HL-60 (cell line): ENCODE results near the gene SPATA19.

Source experiments
- GABPA ChIP-seq: IDR thresholded peaks from 2 replicates; pipeline ENCODE4 v1.6.1; 2012; ENCODE audit warnings: low read depth
- POLR2AphosphoS5 ChIP-seq: IDR thresholded peaks from 2 replicates; pipeline ENCODE4 v1.6.1; 2012; ENCODE audit warnings: low read depth
- SPI1 ChIP-seq: IDR thresholded peaks from 2 replicates; pipeline ENCODE4 v1.6.1; 2012; ENCODE audit warnings: low read depth, mild to moderate bottlenecking, borderline replicate concordance
- TF ChIP-seq, protein P1 (sequence below): IDR thresholded peaks from one replicate; pipeline ENCODE4 v1.5.1; 2011; ENCODE audit warnings: low read length, control low read depth, inconsistent platforms; ENCODE audit not compliant: insufficient read depth
- TF ChIP-seq, protein P2 (sequence below): IDR thresholded peaks from 2 replicates; pipeline ENCODE4 v1.6.1; 2012; ENCODE audit warnings: low read depth; ENCODE audit not compliant: insufficient replicate concordance

DNA sequence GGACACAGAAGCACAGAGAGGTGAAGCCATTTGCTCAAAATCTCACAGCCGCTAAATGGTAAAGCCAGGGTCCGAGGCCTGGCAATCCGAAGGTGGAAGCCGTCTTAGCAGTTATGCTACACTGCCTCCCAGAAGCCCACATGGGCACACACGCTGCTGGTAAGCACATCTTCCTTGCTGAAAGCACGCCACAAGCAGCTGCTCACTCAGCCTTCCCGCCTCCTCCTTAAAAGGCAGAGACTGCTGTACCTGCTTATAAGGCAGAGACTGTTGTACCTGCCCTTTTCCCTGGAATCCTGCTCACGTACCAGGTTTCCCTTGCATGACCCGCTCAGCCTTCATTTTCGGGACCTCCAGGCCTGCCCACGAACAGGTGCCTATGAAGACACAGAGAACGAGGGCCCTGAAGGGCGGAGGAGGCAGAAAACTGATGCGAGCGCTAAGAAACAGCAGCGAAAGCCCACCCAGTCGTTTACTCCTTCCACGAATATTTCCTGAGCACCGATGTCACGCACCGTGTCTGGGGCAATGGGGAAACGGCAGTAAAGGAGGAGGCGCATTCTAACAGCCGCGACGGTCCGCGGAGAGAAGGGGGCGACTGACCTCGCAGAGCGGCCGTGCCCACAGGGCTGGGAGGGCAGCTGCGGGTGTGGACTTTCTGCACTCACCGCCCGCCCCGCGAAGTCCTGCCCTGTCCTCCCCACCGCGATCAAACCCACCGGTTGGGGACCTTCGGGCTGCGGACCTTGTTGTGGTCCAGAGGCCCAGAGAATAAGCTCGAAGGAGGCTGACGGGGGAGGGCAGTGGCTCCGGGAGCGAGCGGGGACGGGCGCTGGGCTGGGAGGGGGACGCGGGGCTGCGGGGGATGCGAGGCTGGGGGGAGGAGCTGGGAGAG, 13.0 kb downstream of the SPATA19 start:
- TF ChIP-seq, protein P1, sequence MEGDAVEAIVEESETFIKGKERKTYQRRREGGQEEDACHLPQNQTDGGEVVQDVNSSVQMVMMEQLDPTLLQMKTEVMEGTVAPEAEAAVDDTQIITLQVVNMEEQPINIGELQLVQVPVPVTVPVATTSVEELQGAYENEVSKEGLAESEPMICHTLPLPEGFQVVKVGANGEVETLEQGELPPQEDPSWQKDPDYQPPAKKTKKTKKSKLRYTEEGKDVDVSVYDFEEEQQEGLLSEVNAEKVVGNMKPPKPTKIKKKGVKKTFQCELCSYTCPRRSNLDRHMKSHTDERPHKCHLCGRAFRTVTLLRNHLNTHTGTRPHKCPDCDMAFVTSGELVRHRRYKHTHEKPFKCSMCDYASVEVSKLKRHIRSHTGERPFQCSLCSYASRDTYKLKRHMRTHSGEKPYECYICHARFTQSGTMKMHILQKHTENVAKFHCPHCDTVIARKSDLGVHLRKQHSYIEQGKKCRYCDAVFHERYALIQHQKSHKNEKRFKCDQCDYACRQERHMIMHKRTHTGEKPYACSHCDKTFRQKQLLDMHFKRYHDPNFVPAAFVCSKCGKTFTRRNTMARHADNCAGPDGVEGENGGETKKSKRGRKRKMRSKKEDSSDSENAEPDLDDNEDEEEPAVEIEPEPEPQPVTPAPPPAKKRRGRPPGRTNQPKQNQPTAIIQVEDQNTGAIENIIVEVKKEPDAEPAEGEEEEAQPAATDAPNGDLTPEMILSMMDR = no peak
- no peak for TF ChIP-seq GABPA
- no peak for TF ChIP-seq POLR2AphosphoS5
- TF ChIP-seq, protein P2, sequence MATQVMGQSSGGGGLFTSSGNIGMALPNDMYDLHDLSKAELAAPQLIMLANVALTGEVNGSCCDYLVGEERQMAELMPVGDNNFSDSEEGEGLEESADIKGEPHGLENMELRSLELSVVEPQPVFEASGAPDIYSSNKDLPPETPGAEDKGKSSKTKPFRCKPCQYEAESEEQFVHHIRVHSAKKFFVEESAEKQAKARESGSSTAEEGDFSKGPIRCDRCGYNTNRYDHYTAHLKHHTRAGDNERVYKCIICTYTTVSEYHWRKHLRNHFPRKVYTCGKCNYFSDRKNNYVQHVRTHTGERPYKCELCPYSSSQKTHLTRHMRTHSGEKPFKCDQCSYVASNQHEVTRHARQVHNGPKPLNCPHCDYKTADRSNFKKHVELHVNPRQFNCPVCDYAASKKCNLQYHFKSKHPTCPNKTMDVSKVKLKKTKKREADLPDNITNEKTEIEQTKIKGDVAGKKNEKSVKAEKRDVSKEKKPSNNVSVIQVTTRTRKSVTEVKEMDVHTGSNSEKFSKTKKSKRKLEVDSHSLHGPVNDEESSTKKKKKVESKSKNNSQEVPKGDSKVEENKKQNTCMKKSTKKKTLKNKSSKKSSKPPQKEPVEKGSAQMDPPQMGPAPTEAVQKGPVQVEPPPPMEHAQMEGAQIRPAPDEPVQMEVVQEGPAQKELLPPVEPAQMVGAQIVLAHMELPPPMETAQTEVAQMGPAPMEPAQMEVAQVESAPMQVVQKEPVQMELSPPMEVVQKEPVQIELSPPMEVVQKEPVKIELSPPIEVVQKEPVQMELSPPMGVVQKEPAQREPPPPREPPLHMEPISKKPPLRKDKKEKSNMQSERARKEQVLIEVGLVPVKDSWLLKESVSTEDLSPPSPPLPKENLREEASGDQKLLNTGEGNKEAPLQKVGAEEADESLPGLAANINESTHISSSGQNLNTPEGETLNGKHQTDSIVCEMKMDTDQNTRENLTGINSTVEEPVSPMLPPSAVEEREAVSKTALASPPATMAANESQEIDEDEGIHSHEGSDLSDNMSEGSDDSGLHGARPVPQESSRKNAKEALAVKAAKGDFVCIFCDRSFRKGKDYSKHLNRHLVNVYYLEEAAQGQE = no peak
- no peak for TF ChIP-seq SPI1
